GM12875 (cell line): ENCODE data around the gene PTBP1.
"Not testable (repeated sequence)": the region's sequence is repeated elsewhere in the genome, so short reads cannot be mapped to it uniquely, and the experiment has no call there.

ENCODE experiments used
- H3K4me3 ChIP-seq: one replicate; pipeline ENCODE4 v1.5.1; 2011; ENCODE audit warnings: low read depth, low read length, control low read depth
- TF ChIP-seq, protein P1 (sequence below): IDR thresholded peaks from 2 replicates; pipeline ENCODE4 v1.5.1; 2011; ENCODE audit warnings: low read depth, mild to moderate bottlenecking, control low read depth, inconsistent platforms, low read length, moderate library complexity, borderline replicate concordance; ENCODE audit not compliant: insufficient read depth

The PTBP1 gene

DNA sequence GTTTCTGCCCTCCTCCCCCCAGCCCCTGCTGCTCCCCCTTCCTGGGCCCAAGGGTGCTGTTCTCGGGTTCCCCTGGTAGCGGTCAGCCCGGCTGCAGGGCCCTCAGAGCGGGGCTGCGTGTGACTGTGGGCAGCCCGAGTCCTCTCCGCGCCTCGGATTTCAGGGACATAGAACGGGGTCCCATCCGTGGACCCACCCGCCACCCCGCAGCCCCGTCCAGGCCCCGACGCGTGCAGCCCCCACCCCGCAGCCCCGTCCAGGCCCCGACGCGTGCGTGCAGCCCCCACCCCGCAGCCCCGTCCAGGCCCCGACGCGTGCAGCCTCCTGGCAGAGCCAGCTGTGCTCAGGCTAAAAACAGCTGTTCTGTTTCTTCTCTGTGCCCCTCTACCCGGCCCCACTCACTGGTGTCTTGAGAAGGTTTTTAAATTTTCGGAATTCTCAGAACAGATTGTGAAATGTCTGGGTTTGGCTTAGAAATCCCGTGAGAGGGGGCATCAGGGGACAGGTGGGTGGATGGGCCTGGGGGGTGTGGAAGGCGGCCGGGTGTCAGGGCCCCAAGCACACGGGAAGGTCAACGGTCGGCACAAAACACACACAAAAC, 38.1 kb downstream of the PTBP1 start:
- no peak overlapping the region for H3K4me3 ChIP-seq
- TF ChIP-seq, protein P1, sequence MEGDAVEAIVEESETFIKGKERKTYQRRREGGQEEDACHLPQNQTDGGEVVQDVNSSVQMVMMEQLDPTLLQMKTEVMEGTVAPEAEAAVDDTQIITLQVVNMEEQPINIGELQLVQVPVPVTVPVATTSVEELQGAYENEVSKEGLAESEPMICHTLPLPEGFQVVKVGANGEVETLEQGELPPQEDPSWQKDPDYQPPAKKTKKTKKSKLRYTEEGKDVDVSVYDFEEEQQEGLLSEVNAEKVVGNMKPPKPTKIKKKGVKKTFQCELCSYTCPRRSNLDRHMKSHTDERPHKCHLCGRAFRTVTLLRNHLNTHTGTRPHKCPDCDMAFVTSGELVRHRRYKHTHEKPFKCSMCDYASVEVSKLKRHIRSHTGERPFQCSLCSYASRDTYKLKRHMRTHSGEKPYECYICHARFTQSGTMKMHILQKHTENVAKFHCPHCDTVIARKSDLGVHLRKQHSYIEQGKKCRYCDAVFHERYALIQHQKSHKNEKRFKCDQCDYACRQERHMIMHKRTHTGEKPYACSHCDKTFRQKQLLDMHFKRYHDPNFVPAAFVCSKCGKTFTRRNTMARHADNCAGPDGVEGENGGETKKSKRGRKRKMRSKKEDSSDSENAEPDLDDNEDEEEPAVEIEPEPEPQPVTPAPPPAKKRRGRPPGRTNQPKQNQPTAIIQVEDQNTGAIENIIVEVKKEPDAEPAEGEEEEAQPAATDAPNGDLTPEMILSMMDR = no peak

DNA sequence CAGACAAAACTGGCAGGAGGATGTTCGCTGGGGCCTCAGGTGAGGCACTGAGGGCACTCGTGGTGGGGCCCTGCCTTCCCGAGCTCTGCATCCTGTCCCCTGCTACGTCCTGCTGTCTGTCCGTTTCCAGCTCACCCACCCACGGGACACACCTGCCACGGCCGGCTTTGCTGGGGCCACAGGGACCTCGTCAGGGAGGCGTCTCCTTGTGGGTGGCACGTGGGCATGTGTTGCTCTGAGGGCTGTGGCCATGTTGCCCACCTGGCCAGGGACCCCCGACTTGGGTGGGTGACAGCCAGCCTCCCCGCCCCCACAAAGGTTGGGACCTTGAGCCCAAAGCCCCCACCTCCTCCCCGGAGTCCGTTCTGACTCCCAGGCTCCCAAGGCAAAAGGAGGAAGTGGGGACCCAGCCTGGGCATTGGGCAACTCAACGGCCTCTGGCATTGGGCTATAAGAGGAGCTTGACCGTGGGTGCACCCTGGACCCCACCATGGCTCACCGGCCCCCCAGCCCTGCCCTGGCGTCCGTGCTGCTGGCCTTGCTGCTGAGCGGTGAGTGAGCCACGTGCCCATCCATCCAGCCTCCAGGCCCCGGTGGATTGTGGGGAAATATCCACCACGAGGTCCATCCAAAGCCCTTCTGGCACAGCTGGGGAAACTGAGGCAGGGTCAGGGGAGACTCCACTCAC, 43.4 kb downstream of the PTBP1 start, which contains the start of gene PRTN3:
PRTN3 (plus strand) TSS at position 481 of the 688 bp plus-strand sequence; CDS start at position 491, 10 bp downstream.
- TF ChIP-seq, protein P1 = no peak
- H3K4me3 ChIP-seq = no peak within 1 kb of the TSS

DNA sequence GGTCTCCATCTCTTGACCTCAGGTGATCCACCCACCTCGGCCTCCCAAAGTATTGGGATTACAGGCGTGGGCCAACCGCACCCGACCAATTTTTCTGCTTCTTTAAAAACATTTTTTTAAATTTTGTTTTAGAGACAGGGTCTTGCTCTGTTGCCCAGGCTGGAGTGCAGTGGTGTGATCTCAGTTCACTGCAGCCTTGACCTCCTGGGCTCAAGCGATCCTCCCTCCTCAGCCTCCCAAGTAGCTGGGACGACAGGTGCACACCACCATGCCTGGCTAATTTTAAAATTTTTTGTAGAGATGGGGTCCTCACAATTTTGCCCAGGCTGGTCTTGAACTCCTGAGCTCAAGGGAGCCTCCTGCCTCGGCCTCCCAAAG, 45.5 kb downstream of the PTBP1 start:
- H3K4me3 ChIP-seq = not testable (repeated sequence)

DNA sequence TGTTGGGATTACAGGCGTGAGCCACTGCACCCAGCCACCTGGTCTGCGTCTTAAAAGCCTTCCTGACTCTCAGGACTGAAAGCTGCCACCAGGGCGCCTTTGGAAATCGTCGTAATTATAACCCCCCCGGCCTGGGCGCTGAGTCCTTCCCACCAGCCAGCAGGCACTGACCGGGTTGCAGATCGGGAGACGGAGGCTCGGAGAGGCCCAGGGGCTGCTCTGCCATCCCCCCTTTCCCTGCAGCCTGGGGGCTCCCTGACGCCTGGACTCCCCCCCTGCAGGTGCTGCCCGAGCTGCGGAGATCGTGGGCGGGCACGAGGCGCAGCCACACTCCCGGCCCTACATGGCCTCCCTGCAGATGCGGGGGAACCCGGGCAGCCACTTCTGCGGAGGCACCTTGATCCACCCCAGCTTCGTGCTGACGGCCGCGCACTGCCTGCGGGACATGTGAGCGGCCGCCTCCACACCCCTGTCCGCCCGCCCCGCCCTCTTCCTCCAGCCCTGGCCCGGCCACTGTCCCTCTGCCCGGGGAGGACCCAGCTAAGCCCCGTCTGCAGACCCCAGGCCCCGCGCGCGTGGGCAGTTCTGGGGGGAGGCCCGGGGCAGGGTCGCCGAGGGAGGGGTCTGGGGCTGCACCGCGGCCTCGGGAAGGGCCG, 46.1 kb downstream of the PTBP1 start:
- no peak overlapping the region for H3K4me3 ChIP-seq
- TF ChIP-seq, protein P1 = no peak

DNA sequence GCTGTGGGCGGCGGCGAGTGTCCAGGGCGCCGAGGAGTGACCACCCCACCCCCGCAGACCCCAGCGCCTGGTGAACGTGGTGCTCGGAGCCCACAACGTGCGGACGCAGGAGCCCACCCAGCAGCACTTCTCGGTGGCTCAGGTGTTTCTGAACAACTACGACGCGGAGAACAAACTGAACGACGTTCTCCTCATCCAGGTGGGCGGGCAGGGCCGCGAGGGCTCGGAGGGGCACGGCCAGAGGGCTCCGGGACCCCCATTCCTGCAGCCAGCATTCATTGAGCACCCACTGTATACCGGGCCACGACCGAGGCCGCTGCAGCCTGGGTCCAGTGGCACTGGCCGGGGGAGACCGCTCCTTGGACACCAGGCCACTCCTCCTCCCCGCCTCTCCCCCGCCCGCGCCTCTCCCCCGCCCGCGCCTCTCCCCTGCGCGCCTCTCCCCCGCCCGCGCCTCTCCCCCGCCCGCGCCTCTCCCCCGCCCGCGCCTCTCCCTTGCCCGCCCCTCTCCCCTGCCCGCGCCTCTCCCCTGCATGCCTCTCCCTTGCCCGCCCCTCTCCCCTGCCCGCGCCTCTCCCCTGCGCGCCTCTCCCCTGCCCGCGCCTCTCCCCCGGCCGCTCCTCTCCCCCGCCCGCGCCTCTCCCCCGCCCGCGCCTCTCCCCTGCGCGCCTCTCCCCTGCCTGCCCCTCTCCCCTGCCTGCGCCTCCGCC, 46.7 kb downstream of the PTBP1 start:
- TF ChIP-seq, protein P1 = no peak
- no peak overlapping the region for H3K4me3 ChIP-seq

DNA sequence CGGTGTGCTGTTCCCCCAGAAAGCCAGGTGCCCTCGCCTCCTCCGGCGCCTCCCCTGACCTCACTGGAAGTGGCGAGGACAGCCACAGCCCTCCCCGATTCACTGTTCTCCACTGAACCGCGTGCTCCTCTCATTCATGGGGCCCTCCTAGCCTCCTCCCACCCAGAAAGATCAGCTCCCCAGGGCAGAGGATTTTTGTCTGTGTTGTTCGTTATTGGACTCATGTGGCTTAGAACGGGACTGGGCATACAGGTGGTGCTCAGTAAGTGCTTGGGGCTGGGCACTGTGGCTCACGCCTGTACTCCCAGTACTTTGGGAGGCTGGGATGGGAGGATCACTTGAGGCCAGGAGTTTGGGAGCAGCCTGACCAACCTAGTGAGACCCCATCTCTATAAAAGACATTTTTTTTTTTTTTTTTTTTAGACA, 47.3 kb downstream of the PTBP1 start:
- H3K4me3 ChIP-seq = no peak overlapping the region
- TF ChIP-seq, protein P1 = no peak
